Measurements from ENCODE around the gene RANBP17.

Gene RANBP17

GRCh38 chr5:171251519-171251918 is 389.7 kb downstream of the RANBP17 start:
- no peak for DNase-seq (ENCODE audit: extremely low read depth, low read depth)
- no peak for TF ChIP-seq CTCF (IDR thresholded peaks at IDR 0.05; ENCODE audit: low read depth, low read length, missing control alignments)

GRCh38 chr5:171252674-171253073 is 390.9 kb downstream of the RANBP17 start:
- no peak overlapping the region for H3K4me3 ChIP-seq (replicated peaks; ENCODE audit: low read depth, low read length)
- DNase-seq (ENCODE audit: extremely low read depth, low read depth) = no peak
- no peak for TF ChIP-seq CTCF (IDR thresholded peaks at IDR 0.05; ENCODE audit: low read depth, low read length, missing control alignments)

More at GRCh38 chr5:171251519-171251918, 389.7 kb downstream of the RANBP17 start:
- H3K4me3 ChIP-seq (replicated peaks; ENCODE audit: low read depth, low read length) = no peak overlapping the region

- no peak overlapping the region for H3K4me3 ChIP-seq (replicated peaks; ENCODE audit: low read depth, low read length)
- no peak for DNase-seq (ENCODE audit: extremely low read depth, low read depth)
- no peak for TF ChIP-seq CTCF (IDR thresholded peaks at IDR 0.05; ENCODE audit: low read depth, low read length, missing control alignments)
These were observed 397.1 kb downstream of the RANBP17 start for GRCh38 chr5:171258737-171259415.

- DNase-seq (ENCODE audit: extremely low read depth, low read depth) = no peak
- TF ChIP-seq CTCF (IDR thresholded peaks at IDR 0.05; ENCODE audit: low read depth, low read length, missing control alignments) = no peak
- H3K4me3 ChIP-seq (replicated peaks; ENCODE audit: low read depth, low read length) = no peak overlapping the region
These were observed 399.5 kb downstream of the RANBP17 start for GRCh38 chr5:171261361-171261760.

- no peak overlapping the region for H3K4me3 ChIP-seq (replicated peaks; ENCODE audit: low read depth, low read length)
- no peak for TF ChIP-seq CTCF (IDR thresholded peaks at IDR 0.05; ENCODE audit: low read depth, low read length, missing control alignments)
- DNase-seq (ENCODE audit: extremely low read depth, low read depth) = no peak
These were observed 400.1 kb downstream of the RANBP17 start for GRCh38 chr5:171261904-171262303.

DNA sequence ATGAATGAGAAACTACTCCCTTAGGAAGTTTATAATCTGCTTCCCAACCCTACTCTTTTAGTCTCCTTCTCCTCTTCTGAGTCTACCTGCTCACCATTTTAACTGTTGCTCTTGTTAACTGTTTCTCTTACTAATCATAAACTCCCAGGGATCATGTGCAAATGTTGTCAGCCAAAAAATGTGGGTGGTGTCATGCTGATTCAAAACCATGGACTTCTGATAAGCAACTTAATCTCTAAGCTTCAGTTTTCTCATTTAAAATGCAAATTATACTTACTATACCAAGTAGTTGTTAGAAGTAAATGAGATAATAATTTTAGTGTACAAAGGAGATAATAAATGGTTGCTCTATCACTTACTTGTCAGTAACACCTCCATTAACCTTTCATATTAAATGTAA is 401.4 kb downstream of the RANBP17 start:
- no peak for TF ChIP-seq CTCF (IDR thresholded peaks at IDR 0.05; ENCODE audit: low read depth, low read length, missing control alignments)
- no peak overlapping the region for H3K4me3 ChIP-seq (replicated peaks; ENCODE audit: low read depth, low read length)
- DNase-seq (ENCODE audit: extremely low read depth, low read depth) = no peak

DNA sequence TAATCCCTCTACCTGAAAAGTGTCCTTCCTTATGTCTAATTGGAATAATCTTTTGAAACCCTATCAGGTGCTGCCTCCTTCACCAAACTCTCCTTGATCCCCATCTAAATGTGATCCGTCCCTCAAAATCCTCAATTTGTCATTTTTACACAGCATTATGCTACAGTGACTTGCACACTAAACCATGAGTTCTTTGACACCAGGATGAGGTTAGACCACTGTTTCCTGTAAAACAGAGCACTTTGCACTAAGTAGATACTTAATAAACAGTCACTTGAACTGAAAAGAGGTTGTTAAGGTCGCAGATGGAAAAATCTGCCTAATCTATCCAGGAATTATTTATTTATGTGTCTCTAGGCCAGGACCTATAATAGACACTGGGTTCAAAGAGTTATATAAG is 403.0 kb downstream of the RANBP17 start:
- DNase-seq (ENCODE audit: extremely low read depth, low read depth) = no peak
- TF ChIP-seq CTCF (IDR thresholded peaks at IDR 0.05; ENCODE audit: low read depth, low read length, missing control alignments) = no peak
- H3K4me3 ChIP-seq (replicated peaks; ENCODE audit: low read depth, low read length) = no peak overlapping the region

Data from HFF-Myc (cell line).